ENCODE results near the gene ZFHX2.

ZFHX2 gene

DNA sequence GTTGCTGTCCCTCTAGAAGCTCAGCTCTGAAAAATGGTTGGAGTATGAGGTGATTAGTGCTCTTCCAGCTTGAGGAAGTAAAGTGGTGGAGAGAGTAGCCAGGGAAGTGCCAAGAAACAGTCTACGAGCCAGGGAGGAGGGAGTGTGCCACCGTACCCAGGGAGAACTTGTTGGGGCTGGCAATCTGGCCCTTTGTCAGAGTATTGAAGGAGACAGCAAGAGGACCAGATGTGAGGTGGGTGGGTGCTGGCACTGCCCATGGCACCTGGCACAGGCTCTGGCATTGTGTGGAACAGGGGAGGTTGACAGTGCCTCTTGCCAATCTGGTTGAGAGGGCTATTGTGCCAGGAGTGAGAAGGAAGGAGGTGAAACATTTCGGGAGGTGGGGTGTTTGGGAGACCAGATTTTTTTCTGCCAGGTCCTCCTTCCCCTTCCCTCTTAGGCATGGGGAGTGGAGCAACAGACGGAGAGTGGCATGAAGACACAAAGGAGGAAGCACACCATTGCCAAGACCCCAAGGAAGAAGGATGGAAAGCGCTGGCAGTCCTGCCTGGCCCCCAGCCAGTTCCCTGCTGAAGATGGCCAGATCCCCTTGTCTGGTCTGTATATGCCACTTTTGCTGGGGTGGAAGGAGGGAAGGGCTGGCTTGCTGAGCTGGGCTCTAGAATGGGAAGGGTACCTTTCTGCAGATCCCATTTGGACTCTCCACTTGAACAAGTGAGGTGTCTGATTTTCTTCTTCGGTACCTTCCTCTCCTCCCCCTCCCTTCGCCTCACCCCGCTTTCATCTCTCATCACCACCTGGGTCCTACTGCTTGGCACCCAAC lies 37.5 kb downstream of the ZFHX2 start:
- no peak for DNase-seq

DNA sequence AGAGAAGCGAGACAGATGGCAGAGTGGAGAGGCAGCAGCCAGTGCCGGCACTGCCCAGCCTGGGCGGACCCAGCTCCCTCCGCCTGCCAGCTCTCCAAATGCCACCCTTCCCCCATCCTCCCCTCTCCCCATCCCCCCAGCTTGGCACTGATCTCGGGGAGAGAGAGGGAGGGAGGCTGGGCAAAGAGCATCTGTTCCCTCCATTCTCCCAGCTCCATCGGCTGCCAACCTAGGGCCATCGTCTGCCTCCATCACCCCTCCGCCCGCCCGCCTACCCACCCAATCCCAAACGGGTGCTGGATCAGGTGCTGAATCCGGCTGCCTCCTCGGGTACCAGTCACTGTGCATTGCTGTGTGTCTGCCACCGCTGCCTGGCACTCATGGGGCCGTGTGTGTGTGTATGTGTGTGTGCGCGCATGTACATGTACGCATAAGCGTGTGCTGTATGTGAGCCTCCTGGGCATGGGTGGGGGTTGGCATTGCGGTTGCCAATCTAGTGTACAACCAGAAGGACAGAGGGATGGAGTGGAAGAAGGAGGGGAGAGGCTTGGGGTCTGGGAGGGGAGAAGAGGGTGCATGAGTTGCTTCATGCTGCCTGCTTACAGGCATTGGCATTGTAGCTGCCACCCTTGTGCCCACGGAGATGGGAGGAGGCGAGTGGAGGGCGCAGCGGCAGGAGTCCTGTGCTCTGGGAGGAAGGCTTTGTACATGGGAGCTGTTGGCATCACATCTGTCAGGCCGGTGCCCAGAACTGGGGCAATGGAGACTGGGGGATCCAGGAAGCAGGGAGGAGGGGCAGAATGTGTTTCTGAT lies 38.4 kb downstream of the ZFHX2 start:
- DNase-seq: no peak

DNA sequence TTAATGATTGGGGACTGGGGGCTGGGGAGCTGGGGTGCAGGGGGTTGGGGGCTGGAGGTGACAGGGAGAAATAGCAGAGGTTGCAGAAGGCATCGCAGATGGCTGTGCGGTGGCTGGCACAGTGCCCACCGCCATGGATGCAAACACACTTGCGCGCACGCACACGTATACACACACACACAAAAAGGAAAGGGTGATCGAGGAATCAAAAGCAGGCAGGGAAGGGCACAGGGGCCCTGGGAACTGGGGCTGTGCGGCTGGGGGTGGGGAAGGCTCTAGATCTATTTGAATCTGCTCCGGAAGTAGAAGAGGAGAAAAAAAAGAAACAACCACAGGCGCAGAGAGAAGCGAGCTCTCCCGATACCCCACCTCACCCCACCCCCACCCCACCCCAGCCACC lies 39.4 kb downstream of the ZFHX2 start:
- no peak for DNase-seq

DNA sequence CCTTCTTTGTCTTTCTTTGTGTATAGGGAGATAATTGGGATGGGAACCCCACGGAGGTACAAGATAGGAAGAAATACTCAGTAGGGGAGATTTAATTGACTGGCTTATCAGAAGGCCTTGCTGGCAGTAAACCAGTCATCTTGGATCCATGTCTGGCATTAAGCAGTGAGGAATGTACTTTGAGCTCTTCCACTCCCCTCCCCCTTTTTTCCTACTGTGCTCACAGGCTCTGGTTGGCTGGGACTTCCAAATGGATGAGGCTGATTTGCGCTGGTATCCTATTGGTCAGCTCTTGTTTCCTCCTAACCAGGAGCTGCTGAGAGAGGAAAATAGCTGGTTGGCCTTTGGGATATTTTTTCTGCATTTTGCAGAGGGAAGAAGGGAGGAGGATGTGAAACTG lies 57.3 kb downstream of the ZFHX2 start:
- peak; percentile 48 for DNase-seq

DNA sequence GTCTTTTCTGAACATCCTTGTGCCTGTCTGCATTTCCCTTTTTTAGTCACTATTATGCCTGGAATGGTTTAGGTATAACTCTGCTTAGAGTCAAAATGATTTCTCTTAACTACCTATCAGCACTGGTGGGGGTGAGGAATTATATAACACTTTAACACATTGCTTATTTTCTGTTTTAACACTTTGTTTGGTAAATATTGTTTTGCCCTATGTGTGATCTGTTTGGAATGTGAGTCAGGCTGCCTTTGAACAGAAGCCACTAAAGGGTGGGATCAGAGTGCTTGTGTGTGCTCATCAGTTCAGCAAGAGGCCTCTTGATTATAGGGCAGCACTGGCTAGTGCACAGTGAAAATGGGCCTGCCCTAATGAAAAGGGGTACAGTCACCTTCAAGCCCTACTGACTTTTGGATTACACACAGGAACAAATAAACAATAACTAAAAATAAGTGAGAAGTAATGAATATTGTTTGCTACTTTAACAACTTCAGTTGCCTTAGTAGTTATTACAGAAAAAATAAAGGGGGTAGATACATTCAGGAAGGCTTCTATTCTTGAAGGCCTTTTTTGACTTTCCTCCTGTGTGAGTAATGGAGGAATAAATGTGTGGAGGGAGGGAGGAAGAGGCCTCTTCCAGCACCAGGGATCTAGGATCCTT lies 58.8 kb downstream of the ZFHX2 start:
- no peak for DNase-seq

DNA sequence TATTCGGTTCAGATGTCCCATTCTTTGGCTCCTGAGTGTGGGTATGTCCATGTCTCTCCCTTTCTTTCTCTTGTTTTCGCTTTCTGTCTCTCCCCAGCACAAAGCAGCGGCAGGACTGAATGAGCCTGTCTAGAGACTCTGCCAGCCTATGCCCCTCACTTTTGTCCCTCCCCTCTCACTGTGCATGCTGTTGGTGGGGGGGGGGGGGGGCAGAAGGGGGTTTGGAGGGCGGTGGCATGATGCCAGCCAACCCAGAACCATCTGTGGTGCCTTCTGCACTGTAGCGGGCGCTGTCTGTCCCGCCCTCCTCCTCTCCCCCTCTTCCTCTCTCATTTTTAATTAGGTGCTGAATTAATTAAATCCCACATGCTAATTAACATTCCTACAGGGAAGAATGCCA lies 64.3 kb downstream of the ZFHX2 start:
- DNase-seq: no peak

DNA sequence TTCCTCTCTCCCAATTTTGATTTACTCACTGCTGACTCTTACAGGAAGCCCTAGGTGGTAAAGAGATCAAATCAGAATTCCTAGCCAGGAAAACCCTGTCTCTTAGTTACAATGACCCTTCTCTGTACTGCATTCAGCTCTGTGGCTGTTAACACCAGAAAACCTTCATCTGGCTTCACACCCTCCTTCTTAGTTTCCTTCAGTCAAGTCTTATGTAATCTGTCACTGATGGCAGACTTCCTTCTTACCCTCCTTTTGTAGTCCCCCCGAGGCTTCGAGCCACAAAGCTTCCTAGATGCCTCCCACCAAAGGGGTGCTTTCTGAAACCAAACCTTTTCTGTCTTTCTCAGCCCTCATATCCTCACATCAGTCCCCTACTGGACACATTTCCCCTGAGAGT lies 65.5 kb downstream of the ZFHX2 start:
- DNase-seq: no peak

DNA sequence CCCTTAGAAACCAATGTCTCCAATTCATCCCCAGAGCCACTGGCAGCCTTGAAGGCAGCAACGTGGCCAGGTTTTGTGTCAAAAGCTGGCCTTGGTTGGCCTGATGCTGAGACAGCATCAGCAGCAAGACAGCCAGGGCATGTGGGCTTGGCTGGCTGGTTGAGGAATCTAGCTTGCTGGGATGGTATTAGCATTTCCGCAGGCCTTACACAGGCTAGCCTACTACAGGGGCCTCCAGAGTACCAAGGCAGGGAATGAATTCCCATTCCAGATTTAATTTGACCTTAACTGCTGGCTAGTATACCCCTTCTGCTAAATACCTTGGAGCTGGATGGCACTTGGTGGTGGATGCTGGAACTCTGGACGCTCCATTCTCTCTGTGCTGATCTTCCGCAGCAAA lies 66.2 kb downstream of the ZFHX2 start:
- no peak for DNase-seq

DNA sequence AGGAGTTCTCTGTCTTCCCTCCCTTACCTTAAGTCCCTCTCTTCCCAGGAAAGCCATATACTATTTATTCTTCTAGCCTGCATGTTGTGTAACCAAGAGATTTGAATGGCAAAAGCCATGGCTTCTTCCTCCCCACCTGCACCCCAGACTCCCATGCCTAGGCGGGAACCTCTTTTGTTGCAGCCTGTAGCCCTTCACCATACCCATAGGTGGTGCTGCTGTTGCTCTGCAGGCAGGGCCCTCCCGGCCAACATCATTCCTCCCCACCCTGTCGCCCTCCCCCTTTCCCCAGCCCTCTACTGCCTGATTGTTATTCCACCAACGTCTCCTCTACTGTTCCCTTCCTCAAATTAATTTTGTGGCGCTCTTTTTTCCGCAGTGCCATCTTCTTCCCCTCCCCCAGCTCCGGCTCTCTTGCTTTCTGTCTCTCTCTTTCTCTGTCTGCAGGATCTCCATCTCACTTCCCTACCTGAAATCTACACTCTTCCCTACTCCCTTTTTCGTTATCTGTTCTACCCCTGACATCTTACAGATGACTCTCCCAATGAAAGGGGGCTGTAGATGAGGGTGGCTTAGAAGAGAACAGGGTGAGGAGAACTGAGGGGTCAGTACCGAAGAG lies 68.2 kb downstream of the ZFHX2 start:
- peak; percentile 17 for DNase-seq

DNA sequence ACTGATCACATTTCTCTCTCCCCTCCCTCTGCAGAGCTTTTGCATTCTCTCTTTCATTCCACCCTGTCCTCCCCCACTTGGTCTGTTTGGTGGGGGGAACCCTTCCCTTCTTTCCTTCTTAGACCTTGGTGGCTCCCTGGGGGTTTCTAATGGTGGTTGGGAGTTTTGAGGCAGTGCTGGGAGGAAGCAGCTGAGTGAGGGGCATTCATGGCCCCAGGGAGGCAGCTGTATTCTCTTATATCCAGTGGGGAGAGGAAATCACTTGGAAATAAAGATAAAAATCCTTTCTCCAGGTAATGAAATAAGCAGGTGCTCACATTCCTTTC lies 68.8 kb downstream of the ZFHX2 start:
- no peak for DNase-seq

DNA sequence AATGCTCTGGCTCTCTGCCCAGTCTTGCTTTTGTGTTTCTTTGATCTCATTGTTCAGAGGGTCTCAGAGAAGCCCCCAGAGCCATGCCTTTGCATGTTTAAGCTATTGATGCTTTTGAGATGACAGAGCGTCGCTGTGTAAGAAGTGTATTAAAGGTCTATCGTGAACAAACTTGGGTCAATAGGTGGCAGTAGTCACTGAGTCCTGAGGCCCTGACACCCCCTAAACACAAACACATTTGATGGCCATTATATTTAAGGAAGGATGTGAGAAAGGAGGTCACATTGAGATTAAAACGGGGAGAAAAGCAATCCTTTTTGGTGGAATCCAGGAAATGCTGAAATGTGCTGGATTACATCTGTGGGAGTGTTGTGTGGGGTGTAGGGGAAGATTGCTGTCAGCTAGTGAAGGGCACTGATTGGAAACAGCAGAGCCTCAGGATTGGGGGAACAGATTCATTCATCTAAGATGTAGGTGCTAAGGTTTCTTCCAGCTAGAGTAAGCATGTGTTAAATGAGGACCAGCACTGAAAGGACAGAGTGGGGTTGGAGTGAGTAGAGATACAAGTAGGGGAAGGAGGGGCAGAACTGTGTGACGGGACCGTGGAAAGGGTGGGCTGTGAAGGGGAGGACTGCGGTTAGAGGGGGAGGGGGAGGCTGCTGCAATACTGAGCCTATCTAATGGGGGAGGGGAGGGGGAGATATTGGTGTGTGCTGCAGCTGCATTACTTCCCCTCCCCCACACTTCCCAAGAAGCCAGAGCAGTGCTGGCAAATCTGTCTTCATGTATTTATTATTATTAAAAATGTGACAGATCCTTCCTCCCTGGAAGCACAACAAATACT lies 69.4 kb downstream of the ZFHX2 start:
- DNase-seq: no peak

DNA sequence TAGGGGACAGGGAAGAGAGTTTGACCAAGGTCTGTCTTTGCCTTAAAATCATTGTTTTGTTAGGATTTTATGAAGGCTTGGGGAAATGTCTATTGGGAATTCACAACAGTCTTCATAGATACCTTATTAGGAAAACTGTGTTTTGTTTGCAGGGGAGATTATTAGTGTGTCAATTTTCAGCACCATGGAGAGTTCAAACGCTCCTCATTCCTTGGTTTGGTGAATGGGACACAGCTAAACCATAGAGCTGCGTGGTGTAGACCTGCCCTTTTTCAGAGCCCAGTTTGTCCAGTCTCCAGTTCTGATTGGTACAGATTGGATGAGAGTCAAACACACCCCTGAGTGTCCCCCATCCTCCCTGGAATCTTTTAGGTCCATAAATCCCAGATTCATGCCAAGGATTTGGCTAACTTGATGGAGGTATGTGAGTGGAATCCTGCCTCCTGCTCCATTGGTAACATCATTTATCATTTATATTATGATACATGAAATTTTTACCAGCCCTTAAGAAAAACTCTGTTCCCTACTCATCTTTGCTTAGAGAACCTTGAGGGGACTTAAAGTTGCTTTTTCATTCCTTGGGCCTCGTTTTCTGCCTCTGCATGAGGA lies 70.1 kb downstream of the ZFHX2 start:
- DNase-seq: peak; percentile 32

DNA sequence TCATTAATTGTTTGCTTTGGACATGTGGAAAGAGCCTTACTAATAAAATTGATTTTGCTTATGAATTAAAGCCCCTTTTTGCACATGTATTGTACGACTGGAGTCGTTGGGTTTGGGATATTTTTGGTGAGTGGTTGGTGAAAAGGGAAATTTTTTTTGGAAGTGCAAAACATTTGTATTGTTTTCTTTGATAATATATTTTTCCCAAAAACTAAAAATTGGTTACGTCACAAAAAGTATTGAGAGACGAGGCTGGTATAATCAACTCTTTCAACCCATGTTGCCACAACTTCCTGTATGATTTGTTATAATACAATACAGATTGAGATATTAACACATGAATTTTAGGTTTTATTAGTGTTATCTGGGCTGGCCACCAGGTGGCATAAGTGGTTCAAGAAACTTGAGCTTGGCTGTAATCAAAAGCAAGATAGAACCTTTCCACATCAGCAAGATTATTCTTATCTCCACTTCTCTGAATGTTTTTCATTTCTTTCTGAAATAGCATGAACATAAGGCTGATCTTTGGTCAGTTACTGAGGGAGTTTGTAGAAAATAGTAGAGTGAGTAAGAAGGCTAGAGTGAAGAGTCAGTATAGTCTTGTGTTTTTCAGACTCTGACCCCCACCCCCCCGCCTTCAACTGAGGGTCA lies 73.3 kb downstream of the ZFHX2 start:
- DNase-seq: peak; percentile 60

DNA sequence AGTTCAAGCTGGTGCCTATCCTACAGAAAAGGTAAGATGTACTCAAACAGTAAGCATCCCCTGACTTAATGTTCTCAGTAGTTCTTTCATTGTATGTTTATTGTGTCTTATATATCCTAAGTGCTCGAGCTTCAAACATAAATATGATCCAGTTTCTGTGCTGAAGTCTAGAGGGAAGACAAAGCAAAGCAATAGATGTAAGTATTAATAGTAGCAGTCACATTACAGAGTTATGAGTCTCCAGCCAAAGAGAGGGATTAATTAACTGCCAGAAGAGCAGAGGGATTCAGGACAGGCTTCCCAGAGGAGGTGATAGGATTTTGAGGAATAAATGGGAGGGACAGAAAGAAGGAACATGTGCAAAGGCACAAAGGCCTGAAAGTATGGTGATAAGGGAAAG lies 80.6 kb downstream of the ZFHX2 start:
- DNase-seq: no peak
